Kidney (tissue), 14 donors: Measurements from ENCODE around the gene TEAD3. TPM values are rescaled to one million over a fixed set of nuclear protein-coding genes. Genes with fewer than 3 reads are reported as not detected.
A peak's percentile ranks its signal among the peaks of the same experiment; 100 is the strongest.
"Not testable (repeated sequence)": the region's sequence is repeated elsewhere in the genome, so short reads cannot be mapped to it uniquely, and the experiment has no call there.

Source experiments
- DNase-seq, 5 donors: peaks; one replicate each; pipeline ENCODE4 v3.0.0-alpha.2; 2013 to 2020
- FAIRE-seq: peaks from 2 replicates; lab custom pipeline; 2012; peaks lifted over from hg19 to GRCh38; lab: Jason Lieb, UNC
- H3K27ac ChIP-seq, 2 donors: one replicate each; pipeline ENCODE4 v1.7.0; 2013; ENCODE audit warnings: low read depth in 2 of 2, low read length in 2 of 2, inconsistent platforms in 1 of 2
- H3K27me3 ChIP-seq: one replicate; pipeline ENCODE4 v1.7.1; 2013; ENCODE audit warnings: low read length, inconsistent platforms; ENCODE audit not compliant: control insufficient read depth, insufficient read depth
- H3K36me3 ChIP-seq, 3 donors: one replicate each; pipeline versions ENCODE4 v1.7.0 to v1.7.1; 2013; ENCODE audit warnings: low read length in 3 of 3, control low read depth in 1 of 3, inconsistent platforms in 1 of 3; ENCODE audit not compliant: insufficient read depth in 3 of 3, control insufficient read depth in 2 of 3
- H3K4me1 ChIP-seq, 3 donors: one replicate each; pipeline versions ENCODE4 v1.7.0 to v1.7.1; 2013; ENCODE audit warnings: low read length in 3 of 3, inconsistent platforms in 1 of 3, low read depth in 1 of 3; ENCODE audit not compliant: control insufficient read depth in 2 of 3, insufficient read depth in 2 of 3
- H3K4me3 ChIP-seq, 3 donors: one replicate each; pipeline versions ENCODE4 v1.7.0 to v1.8.1; 2013; ENCODE audit warnings: low read length in 3 of 3, control low read depth in 1 of 3, inconsistent platforms in 1 of 3
- H3K9ac ChIP-seq, 3 donors: one replicate each; pipeline versions ENCODE4 v1.7.0 to v1.7.1; 2013; ENCODE audit warnings: low read length in 3 of 3, control low read depth in 1 of 3, inconsistent platforms in 1 of 3
- H3K9me3 ChIP-seq, 3 donors: one replicate each; pipeline versions ENCODE4 v1.7.0 to v1.7.1; 2013; ENCODE audit warnings: low read length in 3 of 3, control low read depth in 1 of 3, inconsistent platforms in 1 of 3; ENCODE audit not compliant: control insufficient read depth in 2 of 3, insufficient read depth in 1 of 3
- intact Hi-C: fragments of 100-400 bp; cut with DNase I; formaldehyde crosslinking; loops from one replicate; pipeline ENCODE4 v1.11.1; 2022
- polyA plus RNA-seq: library from polyadenylated mRNA; stranded (reverse); fragments of 350-450 nt; fragmentation: Illumina TruSeq; extraction: RNeasy Lipid Tissue Mini Kit (QIAGEN cat#74804); gene quantifications from one replicate; pipeline ENCODE4 v1.2.3, GENCODE V29; 2014; ENCODE audit warnings: low read depth, low replicate concordance; ENCODE audit not compliant: insufficient read depth
- total RNA-seq: library from RNA; stranded (reverse); fragmentation: NEBNext Ultra II Directional; extraction: Animal tissue kit (Norgen Biotek cat#: 25700); gene quantifications from one replicate; pipeline ENCODE4 v1.2.1, GENCODE V29; 2021
- TF ChIP-seq, protein P1 (sequence below): IDR thresholded peaks from 3 replicates; pipeline ENCODE4 v1.5.1; 2012; ENCODE audit warnings: mild to moderate bottlenecking, moderate library complexity, borderline replicate concordance; ENCODE audit not compliant: insufficient read depth; ENCODE audit errors: extremely low read depth
- donor health status: control.
- donor health status: control.
- donor health status: control.
- donor health status: control.
- donor health status: control.
- donor health status: DM: yes; HTN: yes; CAD: no.
- donor health status: Normal renal cell carcinoma (clear cell type).

The TEAD3 gene
- total and polyA plus RNA-seq, 2 donors from 2014 or later, result 11.3 to 18.0 TPM

DNA sequence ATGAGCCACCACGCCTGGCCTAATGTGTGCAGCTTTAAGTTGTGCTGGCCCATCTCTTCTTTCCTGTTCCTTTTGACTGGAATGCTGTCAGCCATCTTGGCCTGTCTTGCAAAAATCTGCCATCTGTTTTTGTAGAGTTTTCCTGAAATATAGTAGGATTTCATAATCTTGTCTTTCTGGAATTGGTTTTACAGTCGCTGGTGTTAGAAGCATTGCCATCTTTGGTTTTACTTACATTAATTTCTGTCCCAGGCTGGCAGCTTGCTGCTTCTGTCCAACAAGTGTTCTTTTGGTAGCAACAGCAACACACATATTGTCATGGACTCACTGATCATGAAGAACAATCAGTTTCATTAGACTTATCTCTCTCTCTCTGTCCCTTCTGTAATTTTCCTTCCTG is 45.0 kb upstream of the TEAD3 start:
- H3K27me3 ChIP-seq, result no peaks in the 10 kb centered on the region
- H3K9me3 ChIP-seq, result no peaks in the 10 kb centered on the region
- TF ChIP-seq, protein P1, sequence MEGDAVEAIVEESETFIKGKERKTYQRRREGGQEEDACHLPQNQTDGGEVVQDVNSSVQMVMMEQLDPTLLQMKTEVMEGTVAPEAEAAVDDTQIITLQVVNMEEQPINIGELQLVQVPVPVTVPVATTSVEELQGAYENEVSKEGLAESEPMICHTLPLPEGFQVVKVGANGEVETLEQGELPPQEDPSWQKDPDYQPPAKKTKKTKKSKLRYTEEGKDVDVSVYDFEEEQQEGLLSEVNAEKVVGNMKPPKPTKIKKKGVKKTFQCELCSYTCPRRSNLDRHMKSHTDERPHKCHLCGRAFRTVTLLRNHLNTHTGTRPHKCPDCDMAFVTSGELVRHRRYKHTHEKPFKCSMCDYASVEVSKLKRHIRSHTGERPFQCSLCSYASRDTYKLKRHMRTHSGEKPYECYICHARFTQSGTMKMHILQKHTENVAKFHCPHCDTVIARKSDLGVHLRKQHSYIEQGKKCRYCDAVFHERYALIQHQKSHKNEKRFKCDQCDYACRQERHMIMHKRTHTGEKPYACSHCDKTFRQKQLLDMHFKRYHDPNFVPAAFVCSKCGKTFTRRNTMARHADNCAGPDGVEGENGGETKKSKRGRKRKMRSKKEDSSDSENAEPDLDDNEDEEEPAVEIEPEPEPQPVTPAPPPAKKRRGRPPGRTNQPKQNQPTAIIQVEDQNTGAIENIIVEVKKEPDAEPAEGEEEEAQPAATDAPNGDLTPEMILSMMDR, result no peak
- H3K36me3 ChIP-seq, result no peaks in the 10 kb centered on the region
- DNase-seq (peak in 1 of 5 donors; percentile 1), FAIRE-seq (no peak)
- no peaks in the 10 kb centered on the region for H3K4me1 ChIP-seq
- H3K9ac ChIP-seq, result no peak overlapping the region
- no peak overlapping the region for H3K4me3 ChIP-seq
- intact Hi-C loops, result no loop called here
- H3K27ac ChIP-seq, result no peak overlapping the region

DNA sequence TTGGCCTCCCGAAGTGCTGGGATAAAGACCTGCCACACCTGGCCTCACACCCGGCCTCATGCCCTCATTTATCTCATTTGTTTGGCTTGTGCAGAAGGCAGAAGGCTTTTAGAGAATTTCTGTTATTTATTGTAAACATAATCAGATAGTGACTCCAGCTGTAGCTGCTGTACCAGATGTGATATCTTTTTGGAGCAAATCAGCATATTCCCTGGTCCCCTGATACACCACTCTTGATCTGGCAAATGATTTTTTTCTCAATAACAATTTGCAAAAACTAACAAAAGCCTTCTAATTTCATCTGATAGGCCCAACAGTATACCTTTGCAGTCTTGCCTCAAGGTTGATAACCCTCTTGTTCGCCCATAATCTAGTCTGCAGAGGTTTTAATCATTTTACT is 42.3 kb upstream of the TEAD3 start:
- Histone ChIP-seq H3K4me3 (no peak overlapping the region), H3K27ac (no peak overlapping the region), H3K27me3 (no peaks in the 10 kb centered on the region), H3K9me3 (no peaks in the 10 kb centered on the region), H3K9ac (no peak overlapping the region), H3K4me1 (no peaks in the 10 kb centered on the region), H3K36me3 (no peaks in the 10 kb centered on the region)
- intact Hi-C loops, result no loop called here
- DNase-seq, result no peak
- FAIRE-seq, result no peak
- TF ChIP-seq, protein P1, result no peak

DNA sequence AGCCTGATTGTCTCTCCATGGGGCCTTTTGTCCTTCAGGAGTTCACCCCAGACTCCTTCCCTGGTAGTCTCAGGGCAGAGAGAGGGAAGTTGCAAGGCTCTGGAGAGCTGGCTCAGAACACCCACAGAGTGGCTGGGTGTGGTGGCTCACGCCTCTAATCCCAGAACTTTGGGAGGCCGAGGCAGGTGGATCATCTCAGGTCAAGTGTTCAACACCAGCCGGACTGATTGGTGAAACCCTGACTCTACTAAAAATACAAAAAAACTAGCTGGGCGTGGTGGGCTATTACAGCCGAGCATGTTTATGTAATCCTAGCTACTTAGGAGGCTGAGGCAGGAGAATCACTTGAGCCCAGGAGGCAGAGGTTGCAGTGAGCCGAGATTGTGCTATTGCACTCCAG is 39.0 kb upstream of the TEAD3 start:
- H3K9me3 ChIP-seq, H3K36me3 ChIP-seq, H3K4me3 ChIP-seq, H3K27me3 ChIP-seq, FAIRE-seq, H3K9ac ChIP-seq, intact Hi-C loops, H3K27ac ChIP-seq, H3K4me1 ChIP-seq: not testable (repeated sequence)
- peak in 1 of 5 donors; percentile 41 for DNase-seq

DNA sequence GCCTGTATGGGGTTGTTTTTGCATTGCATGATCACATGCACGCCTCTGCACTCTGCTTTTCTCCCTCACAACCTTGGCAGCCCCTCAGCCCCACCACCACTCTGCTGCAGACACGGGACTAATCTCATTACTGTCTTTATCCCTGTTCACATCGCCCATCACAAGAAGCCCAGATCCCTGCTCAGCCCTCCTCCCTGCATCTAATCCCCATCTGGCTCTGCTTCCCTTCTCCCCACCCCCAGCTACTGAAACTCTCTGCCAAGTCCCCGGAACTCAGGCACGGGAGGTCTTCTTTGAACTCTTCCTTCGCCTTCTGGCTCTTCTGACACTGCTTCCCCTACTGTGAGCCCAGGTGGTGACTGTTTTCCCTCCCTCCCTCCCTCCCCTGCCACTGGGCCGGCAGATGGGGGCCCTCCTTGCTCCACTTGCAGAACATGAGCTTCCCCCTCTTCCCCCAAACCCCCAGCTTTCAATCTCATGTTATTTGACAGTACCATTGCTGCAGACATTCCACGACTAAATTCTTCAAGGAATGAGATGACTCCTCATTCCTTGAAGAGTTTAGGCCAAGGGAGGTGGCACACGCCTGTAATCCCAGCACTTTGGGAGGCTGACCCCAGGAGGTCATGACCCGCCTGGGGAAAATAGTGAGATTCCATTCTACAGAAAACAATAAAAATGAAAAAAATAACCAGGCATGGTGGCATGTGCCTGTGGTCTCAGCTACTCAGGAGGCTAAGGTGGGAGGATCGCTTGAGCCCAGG is 37.7 kb upstream of the TEAD3 start:
- H3K9ac ChIP-seq, result no peak overlapping the region
- H3K4me3 ChIP-seq, result no peak overlapping the region
- H3K4me1 ChIP-seq, result no peaks in the 10 kb centered on the region
- intact Hi-C loops, result no loop called here
- no peaks in the 10 kb centered on the region for H3K9me3 ChIP-seq
- no peaks in the 10 kb centered on the region for H3K36me3 ChIP-seq
- peak in 4 of 5 donors; percentile 14 to 62 (median 40) for DNase-seq
- no peaks in the 10 kb centered on the region for H3K27me3 ChIP-seq
- FAIRE-seq, result no peak
- TF ChIP-seq, protein P1, result no peak
- H3K27ac ChIP-seq, result no peak overlapping the region
